OCI-LY1 (cell line): ENCODE results near the gene TMEM144.

ENCODE experiments used
- H2AFZ ChIP-seq: fragments of 200-600 bp; sonication (generic), shearing (Covaris generic); 2 replicates; pipeline ENCODE4 v1.6.0; 2014; ENCODE audit warnings: antibody characterized with exemption, mild to moderate bottlenecking, low read length
- H3F3A ChIP-seq: fragments of 200-600 bp; sonication (generic), shearing (Covaris generic); 2 replicates; pipeline ENCODE4 v1.6.0; 2014; ENCODE audit warnings: mild to moderate bottlenecking, antibody characterized with exemption, low read length, moderate library complexity; ENCODE audit not compliant: insufficient read depth
- H3K27ac ChIP-seq: fragments of 200-600 bp; sonication (generic); 2 replicates; pipeline ENCODE4 v1.5.1; 2014; ENCODE audit warnings: low read length, mixed run types, mild to moderate bottlenecking, low read depth; ENCODE audit not compliant: poor library complexity, severe bottlenecking
- H3K27me3 ChIP-seq: fragments of 200-600 bp; sonication (generic); 2 replicates; pipeline ENCODE4 v1.6.0; 2014; ENCODE audit warnings: antibody characterized with exemption, mild to moderate bottlenecking, low read length, moderate library complexity; ENCODE audit not compliant: insufficient read depth
- H3K36me3 ChIP-seq: fragments of 200-600 bp; sonication (generic); 2 replicates; pipeline ENCODE4 v1.6.1; 2014; ENCODE audit warnings: mild to moderate bottlenecking, antibody characterized with exemption, low read length, moderate library complexity, mixed read lengths; ENCODE audit not compliant: insufficient read depth
- H3K4me1 ChIP-seq: fragments of 200-600 bp; sonication (generic); 2 replicates; pipeline ENCODE4 v1.5.1; 2014; ENCODE audit warnings: mild to moderate bottlenecking, low read length, moderate library complexity; ENCODE audit not compliant: insufficient read depth, severe bottlenecking
- H3K4me2 ChIP-seq: fragments of 200-600 bp; sonication (generic), shearing (Covaris generic); 2 replicates; pipeline ENCODE4 v1.6.1; 2014; ENCODE audit warnings: low read length
- H3K4me3 ChIP-seq: fragments of 200-600 bp; sonication (generic); 2 replicates; pipeline ENCODE4 v1.5.1; 2014; ENCODE audit warnings: low read length, low read depth, mild to moderate bottlenecking, mixed read lengths; ENCODE audit not compliant: poor library complexity, severe bottlenecking
- H3K79me2 ChIP-seq: fragments of 200-600 bp; shearing (Covaris generic); 2 replicates; pipeline ENCODE4 v1.6.1; 2016; ENCODE audit warnings: mixed run types, low read length, mixed read lengths; ENCODE audit not compliant: insufficient read depth
- H3K9ac ChIP-seq: fragments of 200-600 bp; sonication (generic), shearing (Covaris generic); 2 replicates; pipeline ENCODE4 v1.6.1; 2014; ENCODE audit warnings: mild to moderate bottlenecking, low read length, mixed read lengths
- H3K9me2 ChIP-seq: fragments of 200-600 bp; sonication (generic), shearing (Covaris generic); 2 replicates; pipeline ENCODE4 v1.6.1; 2014; ENCODE audit warnings: low read depth, mild to moderate bottlenecking, low read length, mixed read lengths
- H3K9me3 ChIP-seq: fragments of 200-600 bp; shearing (Covaris generic); 2 replicates; pipeline ENCODE4 v1.6.1; 2014; ENCODE audit warnings: low read length, mixed read lengths
- H4K20me1 ChIP-seq: fragments of 200-600 bp; sonication (generic), shearing (Covaris generic); 2 replicates; pipeline ENCODE4 v1.6.0; 2016; ENCODE audit warnings: mild to moderate bottlenecking, low read length; ENCODE audit not compliant: insufficient read depth
- EZH2 ChIP-seq: fragments of 200-600 bp; sonication (generic), shearing (Covaris generic); IDR thresholded peaks from 2 replicates; pipeline ENCODE4 v1.8.0; 2017; ENCODE audit warnings: borderline replicate concordance, mixed run types, mild to moderate bottlenecking, antibody characterized with exemption, low read length, moderate library complexity, mixed read lengths
- TF ChIP-seq, protein P1 (sequence below): fragments of 200-600 bp; sonication (generic), shearing (Covaris generic); IDR thresholded peaks from 2 replicates; pipeline ENCODE4 v1.5.1; 2017; ENCODE audit warnings: mild to moderate bottlenecking, antibody characterized with exemption, low read length, moderate library complexity, mixed read lengths

The TMEM144 gene

DNA sequence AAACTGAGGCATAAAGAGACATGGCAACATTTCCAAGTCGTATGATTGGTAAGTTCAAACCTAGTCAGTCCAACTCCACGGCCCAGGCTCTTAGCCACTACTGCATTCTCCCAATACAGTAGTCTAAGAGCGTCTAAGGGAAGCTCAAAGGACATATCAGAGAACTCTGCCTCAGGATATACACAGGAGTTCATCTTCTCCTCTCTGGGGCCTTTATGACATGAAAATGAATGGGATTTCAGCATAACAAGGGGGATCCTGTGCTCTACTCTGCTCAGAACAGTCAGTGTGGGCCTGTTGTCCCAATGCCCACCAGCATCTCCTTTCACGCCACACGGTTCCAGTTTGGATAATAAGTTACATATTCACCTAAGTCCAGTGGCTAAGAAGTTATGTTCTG is 41.7 kb upstream of the TMEM144 start:
- H3K27ac ChIP-seq: no peak overlapping the region
- H3K4me2 ChIP-seq: no peak overlapping the region
- H3K9me2 ChIP-seq: no peaks in the 10 kb centered on the region
- no peak overlapping the region for H3K4me3 ChIP-seq
- H3K9me3 ChIP-seq: no peaks in the 10 kb centered on the region
- TF ChIP-seq, protein P1, sequence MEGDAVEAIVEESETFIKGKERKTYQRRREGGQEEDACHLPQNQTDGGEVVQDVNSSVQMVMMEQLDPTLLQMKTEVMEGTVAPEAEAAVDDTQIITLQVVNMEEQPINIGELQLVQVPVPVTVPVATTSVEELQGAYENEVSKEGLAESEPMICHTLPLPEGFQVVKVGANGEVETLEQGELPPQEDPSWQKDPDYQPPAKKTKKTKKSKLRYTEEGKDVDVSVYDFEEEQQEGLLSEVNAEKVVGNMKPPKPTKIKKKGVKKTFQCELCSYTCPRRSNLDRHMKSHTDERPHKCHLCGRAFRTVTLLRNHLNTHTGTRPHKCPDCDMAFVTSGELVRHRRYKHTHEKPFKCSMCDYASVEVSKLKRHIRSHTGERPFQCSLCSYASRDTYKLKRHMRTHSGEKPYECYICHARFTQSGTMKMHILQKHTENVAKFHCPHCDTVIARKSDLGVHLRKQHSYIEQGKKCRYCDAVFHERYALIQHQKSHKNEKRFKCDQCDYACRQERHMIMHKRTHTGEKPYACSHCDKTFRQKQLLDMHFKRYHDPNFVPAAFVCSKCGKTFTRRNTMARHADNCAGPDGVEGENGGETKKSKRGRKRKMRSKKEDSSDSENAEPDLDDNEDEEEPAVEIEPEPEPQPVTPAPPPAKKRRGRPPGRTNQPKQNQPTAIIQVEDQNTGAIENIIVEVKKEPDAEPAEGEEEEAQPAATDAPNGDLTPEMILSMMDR: no peak
- TF ChIP-seq EZH2: no peak
- no peaks in the 10 kb centered on the region for H3K4me1 ChIP-seq
- no peaks in the 10 kb centered on the region for H3K36me3 ChIP-seq
- no peaks in the 10 kb centered on the region for H3K27me3 ChIP-seq
- H2AFZ ChIP-seq: no peak overlapping the region
- no peaks in the 10 kb centered on the region for H4K20me1 ChIP-seq
- H3F3A ChIP-seq: no peaks in the 10 kb centered on the region
- H3K9ac ChIP-seq: no peak overlapping the region
- H3K79me2 ChIP-seq: no peaks in the 10 kb centered on the region

DNA sequence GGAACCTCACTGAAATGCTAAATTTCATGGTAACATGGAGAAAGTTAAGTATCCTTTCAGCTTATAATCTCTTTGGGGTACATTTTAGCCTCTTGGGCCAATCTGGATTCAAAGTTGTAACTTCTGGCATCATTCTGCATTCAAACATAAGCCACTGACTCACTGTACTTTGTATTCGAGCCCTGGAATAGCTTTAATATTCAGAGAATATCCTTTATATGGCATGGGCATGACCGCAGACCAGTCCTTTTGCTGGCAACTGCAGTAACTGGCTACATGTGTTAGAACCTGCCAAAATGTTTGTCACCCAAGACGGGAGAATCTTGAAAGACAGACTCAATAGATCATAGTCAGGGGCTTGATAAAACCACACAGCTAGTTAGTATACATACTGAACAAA is 40.8 kb upstream of the TMEM144 start:
- no peaks in the 10 kb centered on the region for H3K9me3 ChIP-seq
- no peak overlapping the region for H3K4me2 ChIP-seq
- no peak for TF ChIP-seq EZH2
- TF ChIP-seq, protein P1: no peak
- H3K9me2 ChIP-seq: no peaks in the 10 kb centered on the region
- no peaks in the 10 kb centered on the region for H3F3A ChIP-seq
- no peak overlapping the region for H3K9ac ChIP-seq
- H3K4me1 ChIP-seq: no peaks in the 10 kb centered on the region
- no peak overlapping the region for H2AFZ ChIP-seq
- no peaks in the 10 kb centered on the region for H3K79me2 ChIP-seq
- no peak overlapping the region for H3K4me3 ChIP-seq
- no peaks in the 10 kb centered on the region for H3K27me3 ChIP-seq
- H3K27ac ChIP-seq: no peak overlapping the region
- H3K36me3 ChIP-seq: no peaks in the 10 kb centered on the region
- no peaks in the 10 kb centered on the region for H4K20me1 ChIP-seq

DNA sequence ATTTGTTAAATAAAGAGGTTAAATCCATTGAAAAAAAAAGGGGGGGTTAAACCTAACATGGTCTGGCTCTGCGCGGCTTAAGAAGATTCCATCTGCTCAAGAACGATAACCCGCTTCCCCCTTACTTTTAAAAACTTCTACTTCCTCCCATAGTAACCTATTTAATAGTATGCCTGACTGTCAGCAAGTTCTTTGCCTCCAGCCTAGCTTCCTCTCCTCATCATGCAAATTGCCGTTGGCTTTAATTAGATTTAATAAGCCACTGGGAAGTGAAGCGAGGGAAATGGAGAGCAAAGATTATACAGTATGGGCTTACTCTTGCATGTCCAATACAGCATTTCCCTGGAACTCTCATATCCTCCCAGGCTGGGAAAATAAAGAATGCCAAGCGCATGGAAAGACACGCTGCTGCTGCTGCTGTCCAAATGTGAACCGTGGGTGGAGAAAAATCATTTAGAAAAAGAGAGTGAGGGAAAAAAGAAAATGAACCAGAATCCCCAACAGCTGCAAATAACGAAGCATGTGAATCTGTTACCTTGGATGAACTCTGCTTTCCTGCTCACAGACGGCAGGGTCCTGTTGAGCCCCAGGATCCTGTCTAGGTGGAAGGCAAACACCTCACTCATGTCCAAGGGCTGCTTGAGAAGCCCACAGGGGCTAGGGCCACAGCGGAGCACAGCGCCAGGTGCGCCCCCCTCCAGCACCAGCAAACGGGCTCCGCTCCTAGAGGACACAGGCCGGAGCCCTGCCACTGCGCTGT is 40.2 kb upstream of the TMEM144 start:
- Histone ChIP-seq H3K9ac (no peak overlapping the region), H3K27me3 (no peaks in the 10 kb centered on the region), H3K9me3 (no peaks in the 10 kb centered on the region), H3K4me2 (no peak overlapping the region), H3F3A (no peaks in the 10 kb centered on the region), H3K27ac (no peak overlapping the region), H3K79me2 (no peaks in the 10 kb centered on the region), H4K20me1 (no peaks in the 10 kb centered on the region), H3K9me2 (no peaks in the 10 kb centered on the region), H3K36me3 (no peaks in the 10 kb centered on the region), H3K4me1 (no peaks in the 10 kb centered on the region), H3K4me3 (no peak overlapping the region), H2AFZ (no peak overlapping the region)
- TF ChIP-seq, protein P1: no peak
- TF ChIP-seq EZH2: no peak
